WTC11 (cell line): Measurements from ENCODE around the gene EEFSEC. TPM values are rescaled to one million over a fixed set of nuclear protein-coding genes. Genes with fewer than 3 reads are reported as not detected.
A peak's percentile ranks its signal among the peaks of the same experiment; 100 is the strongest.

Source experiments
- ATAC-seq: fragments of 200-7000 bp; cut with Tn5 transposase; 2 replicates; pipeline ENCODE4 v1.10.0; 2021; ENCODE audit warnings: mild to moderate bottlenecking, moderate library complexity
- CTCF ChIA-PET: fragments of 300-600 bp; sonication (Branson Sonifier 250); formaldehyde crosslinking; loops from one replicate; lab custom pipeline; 2021; ENCODE audit warnings: antibody characterized with exemption; lab: Charles Lee
- POLR2A ChIA-PET: fragments of 350-600 bp; sonication (Branson Sonifier 250); formaldehyde crosslinking; loops from one replicate; lab custom pipeline; 2021; ENCODE audit warnings: antibody characterized with exemption; lab: Charles Lee
- DNase-seq: peaks from one replicate; pipeline ENCODE4 v3.0.0; 2021; ENCODE audit warnings: low spot score
- H3K27ac Mint-ChIP-seq: 2 replicates; pipeline ENCODE4 v1.8.0; 2021; ENCODE audit warnings: mixed read lengths
- H3K27me3 Mint-ChIP-seq: 2 replicates; pipeline ENCODE4 v1.8.0; 2021; ENCODE audit warnings: low read depth, mild to moderate bottlenecking, moderate library complexity, mixed read lengths
- H3K36me3 Mint-ChIP-seq: 2 replicates; pipeline ENCODE4 v1.8.0; 2021; ENCODE audit warnings: mixed read lengths
- H3K4me1 Mint-ChIP-seq: 2 replicates; pipeline ENCODE4 v1.8.0; 2022; ENCODE audit warnings: mixed read lengths
- H3K4me3 Mint-ChIP-seq: 2 replicates; pipeline ENCODE4 v1.8.0; 2021; ENCODE audit warnings: mild to moderate bottlenecking, moderate library complexity, mixed read lengths
- H3K9me3 Mint-ChIP-seq: 2 replicates; pipeline ENCODE4 v1.8.0; 2021; ENCODE audit warnings: mixed read lengths
- CBFB ChIP-seq: sonication (generic); formaldehyde crosslinking; IDR thresholded peaks from 2 replicates; pipeline ENCODE4 v1.8.1; 2022; ENCODE audit warnings: mild to moderate bottlenecking, low read depth, missing genetic modification reagents
- CDX4 ChIP-seq: fragments of 250-450 bp; sonication (Bioruptor Pico); IDR thresholded peaks from 2 replicates; pipeline ENCODE4 v1.9.0; 2021; ENCODE audit warnings: moderate library complexity, mild to moderate bottlenecking, inconsistent platforms, borderline replicate concordance
- CREB1 ChIP-seq: sonication (generic); formaldehyde crosslinking; IDR thresholded peaks from 2 replicates; pipeline ENCODE4 v1.8.0; 2023; ENCODE audit warnings: mild to moderate bottlenecking, missing genetic modification reagents
- E2F5 ChIP-seq: sonication (generic); formaldehyde crosslinking; IDR thresholded peaks from 2 replicates; pipeline ENCODE4 v1.8.1; 2022; ENCODE audit warnings: mild to moderate bottlenecking, moderate library complexity, missing genetic modification reagents
- ELF4 ChIP-seq: sonication (generic); formaldehyde crosslinking; IDR thresholded peaks from 2 replicates; pipeline ENCODE4 v1.8.1; 2022; ENCODE audit warnings: low read depth, mild to moderate bottlenecking, moderate library complexity, missing genetic modification reagents
- ESRRA ChIP-seq: sonication (generic); formaldehyde crosslinking; IDR thresholded peaks from 2 replicates; pipeline ENCODE4 v1.8.1; 2022; ENCODE audit warnings: mild to moderate bottlenecking, missing genetic modification reagents, borderline replicate concordance
- FOXP4 ChIP-seq: sonication (generic); formaldehyde crosslinking; IDR thresholded peaks from 2 replicates; pipeline ENCODE4 v1.8.0; 2022; ENCODE audit warnings: mild to moderate bottlenecking, missing genetic modification reagents
- JAZF1 ChIP-seq: fragments of 250-450 bp; sonication (Bioruptor Pico); IDR thresholded peaks from 2 replicates; pipeline ENCODE4 v1.9.0; 2021; ENCODE audit warnings: moderate library complexity, mild to moderate bottlenecking, inconsistent platforms
- JUN ChIP-seq: sonication (generic); formaldehyde crosslinking; IDR thresholded peaks from 2 replicates; pipeline ENCODE4 v1.8.0; 2023; ENCODE audit warnings: mild to moderate bottlenecking, missing genetic modification reagents
- KAT7 ChIP-seq: sonication (generic); formaldehyde crosslinking; IDR thresholded peaks from 2 replicates; pipeline ENCODE4 v1.8.1; 2023; ENCODE audit warnings: missing genetic modification reagents, mild to moderate bottlenecking, borderline replicate concordance
- RELA ChIP-seq: sonication (generic); formaldehyde crosslinking; IDR thresholded peaks from 2 replicates; pipeline ENCODE4 v1.8.1; 2022; ENCODE audit warnings: missing genetic modification reagents, mild to moderate bottlenecking, borderline replicate concordance
- RORB ChIP-seq: fragments of 250-450 bp; sonication (Bioruptor Pico); IDR thresholded peaks from 2 replicates; pipeline ENCODE4 v1.9.0; 2021; ENCODE audit warnings: mild to moderate bottlenecking
- STAT6 ChIP-seq: sonication (generic); formaldehyde crosslinking; conservative IDR thresholded peaks from 2 replicates; pipeline ENCODE4 v1.8.1; 2023; ENCODE audit warnings: mild to moderate bottlenecking, low read depth, missing genetic modification reagents, moderate library complexity
- TP53 ChIP-seq: sonication (generic); formaldehyde crosslinking; IDR thresholded peaks from 2 replicates; pipeline ENCODE4 v1.8.1; 2023; ENCODE audit warnings: mild to moderate bottlenecking, missing genetic modification reagents
- ZNF138 ChIP-seq: sonication (generic); formaldehyde crosslinking; conservative IDR thresholded peaks from 2 replicates; pipeline ENCODE4 v1.8.1; 2022; ENCODE audit warnings: mild to moderate bottlenecking, moderate library complexity, missing genetic modification reagents
- ZNF219 ChIP-seq: sonication (generic); formaldehyde crosslinking; IDR thresholded peaks from 2 replicates; pipeline ENCODE4 v1.8.0; 2023; ENCODE audit warnings: missing genetic modification reagents, mild to moderate bottlenecking, borderline replicate concordance
- ZNF532 ChIP-seq: fragments of 250-450 bp; sonication (Bioruptor Pico); IDR thresholded peaks from 2 replicates; pipeline ENCODE4 v1.9.0; 2021; ENCODE audit warnings: mild to moderate bottlenecking, borderline replicate concordance
- ZNF671 ChIP-seq: fragments of 250-450 bp; sonication (Bioruptor Pico); IDR thresholded peaks from 2 replicates; pipeline ENCODE4 v1.8.0; 2021; ENCODE audit warnings: mild to moderate bottlenecking
- total RNA-seq: library from RNA; stranded (reverse); gene quantifications from 3 replicates; pipeline ENCODE4 v1.2.3, GENCODE V29; 2021

EEFSEC gene
- total RNA-seq, 1 experiment from 2014 or later: 13.7 TPM

- TF ChIP-seq STAT6 (CRISPR knock-in tag) (no peak), FOXP4 (CRISPR knock-in tag) (no peak), ZNF671 (CRISPR knock-in tag) (no peak)
Observed at GRCh38 chr3:128269796-128270195, 116.5 kb downstream of the EEFSEC start (continued).

- DNase-seq (peak; percentile 50), ATAC-seq (peak; percentile 90)
- Mint-ChIP-seq H3K27ac (peak overlapping the region; percentile 55), H3K9me3 (no peaks in the 10 kb centered on the region), H3K4me1 (peaks cover 55% of the 10 kb centered on the region), H3K27me3 (no peaks in the 10 kb centered on the region), H3K36me3 (peaks cover 3% of the 10 kb centered on the region; the same call in 1 of the 2 replicates), H3K4me3 (peak overlapping the region; percentile 5; the same call in 1 of the 2 replicates)
- ChIA-PET POLR2A (no interaction called here), CTCF (interaction anchor here (0.9 to 1.8 kb wide), 7 partner anchors 8 to 302 kb away, joined by 3 to 10 read pairs (median 4); partner anchors contain the start of gene RUVBL1)
- TF ChIP-seq JUN (CRISPR knock-in tag): no peak
- TF ChIP-seq ELF4 (CRISPR knock-in tag): no peak
- no peak for TF ChIP-seq ZNF138 (CRISPR knock-in tag)
Observed at GRCh38 chr3:128270559-128271492, 117.5 kb downstream of the EEFSEC start.

GRCh38 chr3:128271536-128272332 is 118.5 kb downstream of the EEFSEC start:
- H3K27me3 Mint-ChIP-seq: no peaks in the 10 kb centered on the region
- DNase-seq (no peak), ATAC-seq (no peak)
- no peak overlapping the region for H3K27ac Mint-ChIP-seq
- POLR2A ChIA-PET: no interaction called here
- no peak overlapping the region for H3K4me3 Mint-ChIP-seq
- TF ChIP-seq ESRRA (CRISPR knock-in tag) (no peak), CDX4 (CRISPR knock-in tag) (no peak), RELA (CRISPR knock-in tag) (no peak), TP53 (no peak), ZNF219 (CRISPR knock-in tag) (no peak), KAT7 (no peak), CREB1 (CRISPR knock-in tag) (no peak), RORB (CRISPR knock-in tag) (no peak), ZNF532 (CRISPR knock-in tag) (no peak), E2F5 (CRISPR knock-in tag) (no peak), ZNF671 (CRISPR knock-in tag) (no peak), JAZF1 (CRISPR knock-in tag) (no peak), CBFB (CRISPR knock-in tag) (no peak)
- TF ChIP-seq, all 79 proteins: peak for 0
- Mint-ChIP-seq H3K36me3 (peaks cover 3% of the 10 kb centered on the region; the same call in 1 of the 2 replicates), H3K9me3 (no peaks in the 10 kb centered on the region), H3K4me1 (peaks cover 64% of the 10 kb centered on the region)
- CTCF ChIA-PET: interaction anchor here (1.1 to 5.1 kb wide), 6 partner anchors 10 to 231 kb away, joined by 3 to 25 read pairs (median 5); no protein-coding TSS in a partner anchor
